Measurements from ENCODE around the gene LRRC41. TPM values are rescaled to one million over a fixed set of nuclear protein-coding genes. Genes with fewer than 3 reads are reported as not detected.

The LRRC41 gene, protein sequence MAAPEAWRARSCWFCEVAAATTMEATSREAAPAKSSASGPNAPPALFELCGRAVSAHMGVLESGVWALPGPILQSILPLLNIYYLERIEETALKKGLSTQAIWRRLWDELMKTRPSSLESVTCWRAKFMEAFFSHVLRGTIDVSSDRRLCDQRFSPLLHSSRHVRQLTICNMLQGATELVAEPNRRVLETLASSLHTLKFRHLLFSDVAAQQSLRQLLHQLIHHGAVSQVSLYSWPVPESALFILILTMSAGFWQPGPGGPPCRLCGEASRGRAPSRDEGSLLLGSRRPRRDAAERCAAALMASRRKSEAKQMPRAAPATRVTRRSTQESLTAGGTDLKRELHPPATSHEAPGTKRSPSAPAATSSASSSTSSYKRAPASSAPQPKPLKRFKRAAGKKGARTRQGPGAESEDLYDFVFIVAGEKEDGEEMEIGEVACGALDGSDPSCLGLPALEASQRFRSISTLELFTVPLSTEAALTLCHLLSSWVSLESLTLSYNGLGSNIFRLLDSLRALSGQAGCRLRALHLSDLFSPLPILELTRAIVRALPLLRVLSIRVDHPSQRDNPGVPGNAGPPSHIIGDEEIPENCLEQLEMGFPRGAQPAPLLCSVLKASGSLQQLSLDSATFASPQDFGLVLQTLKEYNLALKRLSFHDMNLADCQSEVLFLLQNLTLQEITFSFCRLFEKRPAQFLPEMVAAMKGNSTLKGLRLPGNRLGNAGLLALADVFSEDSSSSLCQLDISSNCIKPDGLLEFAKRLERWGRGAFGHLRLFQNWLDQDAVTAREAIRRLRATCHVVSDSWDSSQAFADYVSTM
- total RNA-seq, result 99.0 and 102 TPM in 2 replicates
- long read RNA-seq, full-length matches to known transcripts, result 120 of 157 reads
- long read RNA-seq, partial matches to known transcripts, result 25 of 157 reads
- long read RNA-seq, other reads (novel, unspliced or antisense), result 12 of 157 reads

DNA sequence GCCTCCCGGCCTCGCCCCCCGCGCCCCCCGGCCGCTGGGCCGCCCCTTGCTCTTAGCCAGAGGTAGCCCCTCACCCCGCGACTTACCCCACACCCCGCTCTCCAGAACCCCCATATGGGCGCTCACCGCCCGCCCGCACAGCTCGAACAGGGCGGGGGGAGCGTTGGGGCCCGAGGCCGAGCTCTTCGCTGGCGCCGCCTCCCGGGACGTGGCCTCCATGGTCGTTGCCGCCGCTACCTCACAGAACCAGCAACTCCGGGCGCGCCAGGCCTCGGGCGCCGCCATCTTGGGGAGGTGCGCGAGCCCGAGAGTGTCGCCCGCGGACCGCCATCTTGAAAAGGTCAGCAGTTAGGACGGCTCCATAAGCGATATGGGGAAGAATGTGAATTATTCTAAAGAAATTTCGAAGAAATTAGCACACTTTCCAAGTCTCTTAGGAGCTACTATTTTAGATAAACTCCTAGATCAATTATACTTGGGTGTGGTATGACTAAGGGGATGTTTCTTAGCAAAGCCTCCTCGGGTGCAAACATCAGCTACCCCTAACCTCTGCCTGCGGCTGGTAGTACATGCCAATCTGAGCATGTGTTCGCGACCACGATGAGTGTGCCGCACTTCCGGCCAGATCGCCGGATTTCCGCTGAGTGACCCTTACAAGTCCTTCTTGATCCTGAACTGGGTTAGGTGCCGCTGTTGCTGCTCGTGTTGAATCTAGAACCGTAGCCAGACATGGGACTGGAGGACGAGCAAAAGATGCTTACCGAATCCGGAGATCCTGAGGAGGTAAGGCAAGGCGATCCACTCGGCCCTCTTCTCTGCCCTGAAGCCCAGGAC, at the start of gene LRRC41, which contains the start of gene UQCRH:
LRRC41 (minus strand) TSS at position 579 of the 834 bp plus-strand sequence; CDS start at position 285, 294 bp downstream.
UQCRH (plus strand) TSS at position 661 of the 834 bp plus-strand sequence; CDS start at position 730, 69 bp downstream.
- Mint-ChIP-seq H3K27me3 (ENCODE audit: low read depth) (no peaks in the 10 kb centered on the region), H3K36me3 (ENCODE audit: low read depth) (peaks cover 6% of the 10 kb centered on the region), H3K4me3 (peak within 1 kb of the TSS; percentile 99), H3K27ac (ENCODE audit: unreplicated experiment) (peak within 1 kb of the TSS; percentile 100), H3K4me1 (peaks cover 49% of the 10 kb centered on the region), H3K9me3 (no peaks in the 10 kb centered on the region)
- TF ChIP-seq, protein P1, sequence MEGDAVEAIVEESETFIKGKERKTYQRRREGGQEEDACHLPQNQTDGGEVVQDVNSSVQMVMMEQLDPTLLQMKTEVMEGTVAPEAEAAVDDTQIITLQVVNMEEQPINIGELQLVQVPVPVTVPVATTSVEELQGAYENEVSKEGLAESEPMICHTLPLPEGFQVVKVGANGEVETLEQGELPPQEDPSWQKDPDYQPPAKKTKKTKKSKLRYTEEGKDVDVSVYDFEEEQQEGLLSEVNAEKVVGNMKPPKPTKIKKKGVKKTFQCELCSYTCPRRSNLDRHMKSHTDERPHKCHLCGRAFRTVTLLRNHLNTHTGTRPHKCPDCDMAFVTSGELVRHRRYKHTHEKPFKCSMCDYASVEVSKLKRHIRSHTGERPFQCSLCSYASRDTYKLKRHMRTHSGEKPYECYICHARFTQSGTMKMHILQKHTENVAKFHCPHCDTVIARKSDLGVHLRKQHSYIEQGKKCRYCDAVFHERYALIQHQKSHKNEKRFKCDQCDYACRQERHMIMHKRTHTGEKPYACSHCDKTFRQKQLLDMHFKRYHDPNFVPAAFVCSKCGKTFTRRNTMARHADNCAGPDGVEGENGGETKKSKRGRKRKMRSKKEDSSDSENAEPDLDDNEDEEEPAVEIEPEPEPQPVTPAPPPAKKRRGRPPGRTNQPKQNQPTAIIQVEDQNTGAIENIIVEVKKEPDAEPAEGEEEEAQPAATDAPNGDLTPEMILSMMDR (conservative IDR thresholded peaks at IDR 0.05), result no peak
- DNase-seq (ENCODE audit: low read depth, low spot score), result peak; percentile 94

DNA sequence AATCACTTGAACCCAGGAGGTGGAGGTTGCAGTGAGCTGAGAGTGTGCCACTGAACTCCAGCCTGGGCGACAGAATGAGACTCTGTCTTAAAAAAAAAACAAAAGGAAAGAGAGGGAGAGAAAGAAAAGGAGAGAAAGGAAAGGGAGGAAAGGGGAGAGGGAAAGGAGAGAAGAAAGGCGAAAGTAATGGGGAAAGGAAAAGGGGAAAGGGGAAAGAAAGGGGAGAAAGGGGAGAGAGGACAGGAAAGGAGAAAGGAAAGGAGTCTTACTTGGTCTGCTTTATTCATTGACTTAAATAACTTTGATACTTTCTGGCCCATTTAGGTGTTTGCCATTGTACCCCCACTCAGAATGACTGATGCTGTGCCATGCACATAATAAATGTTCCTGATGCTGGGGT, 48.9 kb upstream of the LRRC41 start:
- Mint-ChIP-seq H3K27ac (ENCODE audit: unreplicated experiment) (no peak overlapping the region), H3K27me3 (ENCODE audit: low read depth) (no peaks in the 10 kb centered on the region), H3K4me1 (peaks cover 5% of the 10 kb centered on the region), H3K9me3 (no peaks in the 10 kb centered on the region), H3K36me3 (ENCODE audit: low read depth) (peaks cover 19% of the 10 kb centered on the region), H3K4me3 (no peak overlapping the region)
- no peak for DNase-seq (ENCODE audit: low read depth, low spot score)
- TF ChIP-seq, protein P1 (conservative IDR thresholded peaks at IDR 0.05), result no peak

DNA sequence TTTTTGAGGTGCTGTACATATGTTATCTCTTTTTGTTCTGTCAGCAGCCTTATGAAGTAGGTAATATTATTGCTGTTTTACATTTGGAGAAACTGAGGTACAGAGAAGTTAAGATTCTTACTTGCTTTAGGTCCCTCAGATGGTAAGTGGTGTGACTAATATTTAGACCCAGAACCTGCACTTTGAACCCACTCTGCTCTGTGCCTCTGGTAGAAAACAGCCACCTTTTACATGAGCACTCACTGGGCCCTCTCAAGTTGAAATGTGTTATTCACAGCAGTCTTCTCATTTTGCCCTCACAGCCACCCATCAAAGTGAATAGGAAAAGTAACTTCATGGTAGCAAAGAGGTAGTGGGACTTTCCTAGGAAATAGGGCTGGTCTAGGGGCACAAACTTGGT, 41.9 kb upstream of the LRRC41 start:
- Mint-ChIP-seq H3K36me3 (ENCODE audit: low read depth) (peaks cover 22% of the 10 kb centered on the region), H3K27ac (ENCODE audit: unreplicated experiment) (no peak overlapping the region), H3K27me3 (ENCODE audit: low read depth) (no peaks in the 10 kb centered on the region), H3K9me3 (no peaks in the 10 kb centered on the region), H3K4me3 (peak overlapping the region; percentile 41), H3K4me1 (peaks cover 37% of the 10 kb centered on the region)
- no peak for DNase-seq (ENCODE audit: low read depth, low spot score)
- TF ChIP-seq, protein P1 (conservative IDR thresholded peaks at IDR 0.05), result no peak

DNA sequence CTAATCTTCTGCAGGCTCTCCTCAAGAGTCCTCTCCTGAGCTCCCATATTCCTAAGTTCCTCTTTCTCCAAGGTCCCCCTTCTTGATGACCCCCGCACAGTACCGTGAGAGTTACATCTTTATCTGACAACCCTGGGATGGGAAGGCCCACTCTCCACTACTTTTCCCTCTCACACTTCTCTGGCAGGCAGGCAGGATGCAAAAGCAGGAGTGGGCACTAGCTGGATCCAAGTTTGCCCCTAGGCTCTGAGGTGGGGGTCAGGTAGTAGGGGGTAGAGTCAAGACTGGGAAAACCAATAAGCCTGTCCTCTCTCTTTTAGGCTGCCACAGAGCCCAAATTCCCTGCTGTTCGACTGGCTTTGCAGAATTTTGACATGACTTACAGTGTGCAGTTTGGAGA, 41.1 kb upstream of the LRRC41 start:
- H3K27ac Mint-ChIP-seq (ENCODE audit: unreplicated experiment), result no peak overlapping the region
- H3K36me3 Mint-ChIP-seq (ENCODE audit: low read depth), result peaks cover 18% of the 10 kb centered on the region
- peaks cover 41% of the 10 kb centered on the region for H3K4me1 Mint-ChIP-seq
- no peak for DNase-seq (ENCODE audit: low read depth, low spot score)
- no peaks in the 10 kb centered on the region for H3K9me3 Mint-ChIP-seq
- TF ChIP-seq, protein P1 (conservative IDR thresholded peaks at IDR 0.05), result no peak
- no peaks in the 10 kb centered on the region for H3K27me3 Mint-ChIP-seq (ENCODE audit: low read depth)
- H3K4me3 Mint-ChIP-seq, result peak overlapping the region; percentile 68

DNA sequence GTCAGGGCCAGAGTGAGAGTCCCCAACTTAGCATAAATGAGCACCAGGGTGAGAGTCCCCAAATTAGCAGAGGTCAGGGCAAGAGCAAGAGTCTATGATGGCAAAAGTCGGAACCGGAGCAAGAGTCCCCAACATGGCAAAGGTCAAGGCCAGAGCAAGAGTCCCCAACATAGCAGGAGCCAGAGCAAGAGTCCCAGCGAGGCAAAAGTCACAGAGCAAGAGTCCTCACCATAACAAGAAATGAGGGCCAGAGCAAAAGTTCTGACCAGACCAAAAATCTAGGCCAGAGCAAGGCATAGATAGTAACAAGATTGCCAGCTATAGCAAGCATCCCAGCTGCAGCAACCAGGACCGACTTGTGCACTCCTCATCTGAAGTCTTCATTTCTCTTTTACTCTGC, 40.3 kb upstream of the LRRC41 start:
- peak overlapping the region; percentile 97 for H3K4me3 Mint-ChIP-seq
- TF ChIP-seq, protein P1 (conservative IDR thresholded peaks at IDR 0.05), result no peak
- no peak overlapping the region for H3K27ac Mint-ChIP-seq (ENCODE audit: unreplicated experiment)
- H3K27me3 Mint-ChIP-seq (ENCODE audit: low read depth), result no peaks in the 10 kb centered on the region
- peaks cover 46% of the 10 kb centered on the region for H3K4me1 Mint-ChIP-seq
- H3K36me3 Mint-ChIP-seq (ENCODE audit: low read depth), result peaks cover 16% of the 10 kb centered on the region
- no peaks in the 10 kb centered on the region for H3K9me3 Mint-ChIP-seq
- no peak for DNase-seq (ENCODE audit: low read depth, low spot score)

All from neural crest cell (in vitro differentiated cells).